Measurements from ENCODE around the gene CNTD1.
"Not testable (repeated sequence)": the region's sequence is repeated elsewhere in the genome, so short reads cannot be mapped to it uniquely, and the experiment has no call there.

CNTD1 gene

GRCh38 chr17:42846594-42847280 is 48.1 kb downstream of the CNTD1 start:
- DNase-seq (ENCODE audit: low read depth), result no peak

- DNase-seq (ENCODE audit: low read depth), result no peak
These were observed 49.4 kb downstream of the CNTD1 start for GRCh38 chr17:42848093-42848492.

- no peak for DNase-seq (ENCODE audit: low read depth)
These were observed 50.4 kb downstream of the CNTD1 start for GRCh38 chr17:42849031-42849430.

- DNase-seq (ENCODE audit: low read depth), result no peak
These were observed 51.0 kb downstream of the CNTD1 start for GRCh38 chr17:42849451-42850181.

GRCh38 chr17:42850954-42851353 is 52.3 kb downstream of the CNTD1 start, which contains the start of gene AOC3:
AOC3 (plus strand) TSS chr17:42851199; CDS start chr17:42851344, 145 bp downstream.
- DNase-seq (ENCODE audit: low read depth), result no peak

- not testable (repeated sequence) for DNase-seq (ENCODE audit: low read depth)
These were observed 52.9 kb downstream of the CNTD1 start for GRCh38 chr17:42851371-42852240.

- DNase-seq (ENCODE audit: low read depth), result no peak
These were observed 53.7 kb downstream of the CNTD1 start for GRCh38 chr17:42852351-42852750.

- no peak for DNase-seq (ENCODE audit: low read depth)
These were observed 54.3 kb downstream of the CNTD1 start for GRCh38 chr17:42853004-42853403.

- no peak for DNase-seq (ENCODE audit: low read depth)
These were observed 54.9 kb downstream of the CNTD1 start for GRCh38 chr17:42853597-42853967.

GRCh38 chr17:42853968-42854790 is 55.5 kb downstream of the CNTD1 start:
- no peak for DNase-seq (ENCODE audit: low read depth)

GRCh38 chr17:42855048-42855596 is 56.5 kb downstream of the CNTD1 start:
- no peak for DNase-seq (ENCODE audit: low read depth)

- DNase-seq (ENCODE audit: low read depth), result not testable (repeated sequence)
These were observed 57.4 kb downstream of the CNTD1 start for GRCh38 chr17:42856093-42856492.

GRCh38 chr17:42856516-42856915 is 57.9 kb downstream of the CNTD1 start:
- not testable (repeated sequence) for DNase-seq (ENCODE audit: low read depth)

- no peak for DNase-seq (ENCODE audit: low read depth)
These were observed 58.7 kb downstream of the CNTD1 start for GRCh38 chr17:42857389-42857788.
